Hepatocyte (in vitro differentiated cells): ENCODE data around the gene EEF1A2.

Experiments
- CTCF ChIP-seq: fragments of 200-600 bp; sonication (generic); IDR thresholded peaks from 2 replicates; pipeline ENCODE4 v1.5.1; 2016; ENCODE audit warnings: antibody characterized with exemption, mild to moderate bottlenecking; ENCODE audit not compliant: poor library complexity
- EZH2 ChIP-seq: fragments of 200-600 bp; sonication (generic); IDR thresholded peaks from 2 replicates; pipeline ENCODE4 v1.6.1; 2016; ENCODE audit warnings: antibody characterized with exemption, mild to moderate bottlenecking, borderline replicate concordance

GRCh38 chr20:63464289-63464635 lies 34.6 kb downstream of the EEF1A2 start:
- TF ChIP-seq CTCF (no peak), EZH2 (no peak)
